GM23338 (cell line): ENCODE results near the gene CCDC38. TPM values are rescaled to one million over a fixed set of nuclear protein-coding genes. Genes with fewer than 3 reads are reported as not detected.

Source experiments
- ATAC-seq: fragments of 200-7000 bp; cut with Tn5 transposase; 3 replicates; pipeline ENCODE4 v1.9.1; 2020
- DNase-seq: peaks from one replicate; pipeline ENCODE4 v3.0.0-alpha.2; 2015; ENCODE audit warnings: low spot score
- H2AFZ ChIP-seq: fragments of 200-600 bp; sonication (generic); 2 replicates; pipeline ENCODE4 v1.8.0; 2016; ENCODE audit warnings: antibody characterized with exemption, mild to moderate bottlenecking, moderate library complexity
- H3F3A ChIP-seq: fragments of 200-600 bp; sonication (generic); replicated peaks from 2 replicates; pipeline ENCODE4 v1.8.0; 2017; ENCODE audit warnings: antibody characterized with exemption, mixed run types, low read depth
- H3K27ac ChIP-seq: fragments of 200-600 bp; sonication (generic); 2 replicates; pipeline ENCODE4 v1.6.1; 2016; ENCODE audit warnings: low read depth
- H3K27me3 ChIP-seq: fragments of 200-600 bp; sonication (generic); 2 replicates; pipeline ENCODE4 v1.8.0; 2016; ENCODE audit warnings: mild to moderate bottlenecking, mixed run types, moderate library complexity; ENCODE audit not compliant: insufficient read depth
- H3K36me3 ChIP-seq: fragments of 200-600 bp; sonication (generic); 2 replicates; pipeline ENCODE4 v1.8.0; 2016; ENCODE audit warnings: mild to moderate bottlenecking; ENCODE audit not compliant: insufficient read depth
- H3K4me1 ChIP-seq: fragments of 200-600 bp; sonication (generic); 2 replicates; pipeline ENCODE4 v1.8.0; 2016; ENCODE audit warnings: mild to moderate bottlenecking, moderate library complexity; ENCODE audit not compliant: insufficient read depth
- H3K4me2 ChIP-seq: fragments of 200-600 bp; sonication (generic); 2 replicates; pipeline ENCODE4 v1.7.1; 2017; ENCODE audit warnings: mixed run types
- H3K4me3 ChIP-seq: fragments of 200-600 bp; sonication (generic); 2 replicates; pipeline ENCODE4 v1.6.1; 2016; ENCODE audit warnings: mixed run types
- H3K79me2 ChIP-seq: fragments of 200-600 bp; sonication (generic); replicated peaks from 2 replicates; pipeline ENCODE4 v1.8.0; 2017; ENCODE audit warnings: mild to moderate bottlenecking; ENCODE audit not compliant: insufficient read depth
- H3K9me2 ChIP-seq: fragments of 200-600 bp; sonication (generic); 2 replicates; pipeline ENCODE4 v1.8.0; 2017; ENCODE audit not compliant: insufficient read depth
- H4K20me1 ChIP-seq: fragments of 200-600 bp; sonication (generic); replicated peaks from 2 replicates; pipeline ENCODE4 v1.8.0; 2017; ENCODE audit warnings: mild to moderate bottlenecking; ENCODE audit not compliant: insufficient read depth
- H3K27ac Mint-ChIP-seq: 2 replicates; pipeline ENCODE4 v1.8.0; 2020; ENCODE audit warnings: inconsistent platforms, mild to moderate bottlenecking, moderate library complexity, mixed read lengths
- H3K27me3 Mint-ChIP-seq: 3 replicates; pipeline ENCODE4 v1.8.0; 2022; ENCODE audit warnings: low read depth, mild to moderate bottlenecking, moderate library complexity, mixed read lengths, inconsistent platforms; ENCODE audit not compliant: insufficient read depth, poor library complexity
- H3K36me3 Mint-ChIP-seq: 3 replicates; pipeline ENCODE4 v1.8.0; 2021; ENCODE audit warnings: low read depth, mild to moderate bottlenecking, inconsistent platforms, moderate library complexity, mixed read lengths
- H3K4me1 Mint-ChIP-seq: 3 replicates; pipeline ENCODE4 v1.8.0; 2020; ENCODE audit warnings: mild to moderate bottlenecking, inconsistent platforms, mixed read lengths
- H3K4me3 Mint-ChIP-seq: 3 replicates; pipeline ENCODE4 v1.8.0; 2021; ENCODE audit warnings: moderate library complexity, mild to moderate bottlenecking, inconsistent platforms, mixed read lengths
- H3K9me3 Mint-ChIP-seq: 3 replicates; pipeline ENCODE4 v1.8.0; 2020; ENCODE audit warnings: moderate library complexity, mild to moderate bottlenecking, inconsistent platforms, mixed read lengths
- CTCF ChIP-seq, 2 experiments: fragments of 200-600 bp in 1 of 2; sonication (generic) in 1 of 2; conservative IDR thresholded peaks; 2 replicates each; pipeline versions ENCODE4 v1.5.1 to v1.6.1; 2016 to 2017; ENCODE audit warnings: antibody characterized with exemption in 2 of 2, low read depth in 2 of 2, mild to moderate bottlenecking in 2 of 2, moderate library complexity in 1 of 2
- EZH2phosphoT487 ChIP-seq: fragments of 200-600 bp; sonication (generic); IDR thresholded peaks from one replicate; pipeline ENCODE4 v1.8.1; 2018; ENCODE audit warnings: antibody characterized with exemption; ENCODE audit not compliant: unreplicated experiment
- JUNB ChIP-seq: IDR thresholded peaks from one replicate; pipeline ENCODE4 v1.6.1; 2016; ENCODE audit warnings: antibody characterized with exemption; ENCODE audit not compliant: unreplicated experiment
- STAT1 ChIP-seq: IDR thresholded peaks from one replicate; pipeline ENCODE4 v1.6.1; 2016; ENCODE audit warnings: antibody characterized with exemption; ENCODE audit not compliant: unreplicated experiment
- ZNF462 ChIP-seq: fragments of 250-450 bp; sonication (Bioruptor Pico); IDR thresholded peaks from 2 replicates; pipeline ENCODE4 v1.5.0; 2020; ENCODE audit warnings: mild to moderate bottlenecking, moderate library complexity
- polyA plus RNA-seq: library from polyadenylated mRNA; unstranded; fragments of >200 nt; fragmentation: Nextera tagmentation; extraction: Ambion mirVana; gene quantifications from 2 replicates; pipeline ENCODE4 v1.2.1, GENCODE V29; 2016
- total RNA-seq: library from RNA; depleted of rRNA; stranded (reverse); fragments of >200 nt; shearing (Covaris generic); gene quantifications from 2 replicates; pipeline ENCODE4 v1.2.3, GENCODE V29; 2014
- TF ChIP-seq, protein P1 (sequence below): IDR thresholded peaks from one replicate; pipeline ENCODE4 v1.6.1; 2018; ENCODE audit warnings: antibody characterized with exemption; ENCODE audit not compliant: unreplicated experiment

CCDC38 gene
- total and polyA plus RNA-seq, 2 experiments from 2014 or later: not detected

DNA sequence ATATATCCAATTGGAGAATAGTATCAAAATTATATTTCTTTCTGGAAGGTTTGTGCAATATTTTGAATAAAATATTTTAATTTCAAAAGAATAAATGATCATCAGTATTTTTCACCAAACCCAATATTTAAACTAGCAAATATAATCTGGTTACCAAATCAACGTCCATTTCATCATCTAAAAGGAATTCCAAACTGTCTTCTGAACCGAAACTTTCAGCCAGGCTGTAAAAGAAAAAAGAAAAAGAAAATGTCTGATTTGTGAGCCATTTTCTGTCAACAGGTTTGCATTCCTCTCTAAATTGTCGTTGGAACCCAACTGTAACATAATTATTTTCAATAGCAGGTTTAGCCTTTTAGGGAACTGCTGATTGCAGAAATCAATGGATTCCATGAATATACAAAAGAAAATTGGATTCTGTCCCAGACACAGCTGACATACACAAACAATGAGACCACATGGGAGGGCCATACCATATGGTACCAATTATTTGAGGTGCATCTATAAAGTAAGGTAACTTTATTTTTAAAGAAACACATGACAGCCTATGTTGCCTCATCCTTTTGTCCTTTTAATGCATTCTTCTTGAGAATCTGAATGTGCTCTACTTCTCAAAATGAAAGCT, 61.0 kb downstream of the CCDC38 start:
- Histone ChIP-seq H3K27ac (no peak overlapping the region), H3K36me3 (no peaks in the 10 kb centered on the region), H4K20me1 (no peaks in the 10 kb centered on the region), H3K4me2 (no peak overlapping the region), H2AFZ (no peak overlapping the region), H3F3A (no peaks in the 10 kb centered on the region), H3K79me2 (no peaks in the 10 kb centered on the region), H3K4me1 (no peaks in the 10 kb centered on the region), H3K9me2 (no peaks in the 10 kb centered on the region), H3K4me3 (no peak overlapping the region), H3K27me3 (no peaks in the 10 kb centered on the region)
- Mint-ChIP-seq H3K27ac (no peak overlapping the region), H3K4me3 (no peak overlapping the region), H3K36me3 (peaks cover 3% of the 10 kb centered on the region; the same call in 1 of the 3 replicates), H3K4me1 (no peaks in the 10 kb centered on the region), H3K9me3 (peaks cover 5% of the 10 kb centered on the region; the same call in 1 of the 3 replicates), H3K27me3 (no peaks in the 10 kb centered on the region)
- DNase-seq (no peak), ATAC-seq (no peak)
- TF ChIP-seq, protein P1, sequence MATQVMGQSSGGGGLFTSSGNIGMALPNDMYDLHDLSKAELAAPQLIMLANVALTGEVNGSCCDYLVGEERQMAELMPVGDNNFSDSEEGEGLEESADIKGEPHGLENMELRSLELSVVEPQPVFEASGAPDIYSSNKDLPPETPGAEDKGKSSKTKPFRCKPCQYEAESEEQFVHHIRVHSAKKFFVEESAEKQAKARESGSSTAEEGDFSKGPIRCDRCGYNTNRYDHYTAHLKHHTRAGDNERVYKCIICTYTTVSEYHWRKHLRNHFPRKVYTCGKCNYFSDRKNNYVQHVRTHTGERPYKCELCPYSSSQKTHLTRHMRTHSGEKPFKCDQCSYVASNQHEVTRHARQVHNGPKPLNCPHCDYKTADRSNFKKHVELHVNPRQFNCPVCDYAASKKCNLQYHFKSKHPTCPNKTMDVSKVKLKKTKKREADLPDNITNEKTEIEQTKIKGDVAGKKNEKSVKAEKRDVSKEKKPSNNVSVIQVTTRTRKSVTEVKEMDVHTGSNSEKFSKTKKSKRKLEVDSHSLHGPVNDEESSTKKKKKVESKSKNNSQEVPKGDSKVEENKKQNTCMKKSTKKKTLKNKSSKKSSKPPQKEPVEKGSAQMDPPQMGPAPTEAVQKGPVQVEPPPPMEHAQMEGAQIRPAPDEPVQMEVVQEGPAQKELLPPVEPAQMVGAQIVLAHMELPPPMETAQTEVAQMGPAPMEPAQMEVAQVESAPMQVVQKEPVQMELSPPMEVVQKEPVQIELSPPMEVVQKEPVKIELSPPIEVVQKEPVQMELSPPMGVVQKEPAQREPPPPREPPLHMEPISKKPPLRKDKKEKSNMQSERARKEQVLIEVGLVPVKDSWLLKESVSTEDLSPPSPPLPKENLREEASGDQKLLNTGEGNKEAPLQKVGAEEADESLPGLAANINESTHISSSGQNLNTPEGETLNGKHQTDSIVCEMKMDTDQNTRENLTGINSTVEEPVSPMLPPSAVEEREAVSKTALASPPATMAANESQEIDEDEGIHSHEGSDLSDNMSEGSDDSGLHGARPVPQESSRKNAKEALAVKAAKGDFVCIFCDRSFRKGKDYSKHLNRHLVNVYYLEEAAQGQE: no peak
- no peak for TF ChIP-seq JUNB
- no peak for TF ChIP-seq ZNF462
- TF ChIP-seq EZH2phosphoT487: no peak
- no peak for TF ChIP-seq STAT1
- TF ChIP-seq CTCF (conservative IDR thresholded peaks at IDR 0.05; ENCODE audit: low read depth in 2 of 2): no peak
